Hypothalamus (tissue), 51 donors: ENCODE results near the gene ST6GALNAC2.
"Not testable (repeated sequence)": the region's sequence is repeated elsewhere in the genome, so short reads cannot be mapped to it uniquely, and the experiment has no call there.

Source experiments
- DNase-seq, 51 donors: peaks; one replicate each; lab custom pipeline; 2025; lab: John Stamatoyannopoulos, UW

ST6GALNAC2 gene

DNA sequence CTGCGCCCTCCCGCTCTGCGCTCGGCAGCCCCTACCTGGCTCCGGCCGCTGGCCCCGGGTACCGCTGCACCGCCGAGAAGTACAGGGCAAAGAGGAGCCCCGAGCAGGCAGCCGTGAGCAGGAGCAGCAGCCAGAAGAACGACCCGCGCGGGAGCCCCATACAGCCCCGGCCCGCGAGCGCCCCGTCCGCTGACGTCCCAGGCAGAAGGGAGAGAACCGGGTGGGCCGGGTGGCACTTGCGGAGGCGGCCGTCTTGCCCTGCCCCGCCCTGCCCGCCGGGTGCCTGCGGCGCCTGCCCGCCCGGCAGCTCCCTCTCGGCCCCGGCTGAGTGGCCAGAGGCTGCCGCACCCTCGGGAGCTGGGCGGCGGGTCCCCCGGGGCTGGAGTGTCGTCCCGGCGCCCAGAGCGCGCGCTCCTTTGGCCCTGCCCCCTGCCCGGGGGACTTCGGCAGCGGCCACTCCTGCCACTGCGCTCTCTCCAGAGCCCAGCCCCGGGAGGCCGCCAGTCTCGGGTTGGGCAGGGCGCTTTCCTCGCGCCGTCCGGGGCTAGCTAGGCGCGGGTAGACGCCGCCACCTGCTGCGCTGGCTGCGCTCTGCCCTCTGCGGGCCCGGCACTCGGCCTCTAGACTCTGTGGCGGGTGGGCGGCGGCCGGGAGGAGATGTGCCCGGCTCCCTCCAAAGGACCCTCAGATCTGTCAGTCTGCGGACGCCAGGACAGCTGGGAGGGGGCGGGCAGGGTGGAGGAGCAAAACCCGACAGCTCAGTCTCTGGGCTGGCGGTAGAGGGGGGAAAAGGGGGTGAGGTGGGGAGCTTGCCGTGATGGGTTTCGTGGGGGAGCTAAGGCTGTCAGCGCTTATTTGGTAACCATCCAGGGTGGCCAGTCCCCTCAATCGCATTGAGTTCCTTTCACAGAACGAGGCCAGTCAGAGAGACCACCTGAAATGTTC is at the start of gene ST6GALNAC2:
Gene ST6GALNAC2 (minus strand): TSS at position 212 of the 945 bp plus-strand sequence. CDS start 52 bp downstream, at position 160.
- DNase-seq, result peak in 24 of 51 donors; percentile 6 to 66 (median 31)

GRCh38 chr17:76635039-76635438 is 49.4 kb upstream of the ST6GALNAC2 start:
- DNase-seq, result no peak

- no peak for DNase-seq
These were observed 48.1 kb upstream of the ST6GALNAC2 start for GRCh38 chr17:76633628-76634328.

DNA sequence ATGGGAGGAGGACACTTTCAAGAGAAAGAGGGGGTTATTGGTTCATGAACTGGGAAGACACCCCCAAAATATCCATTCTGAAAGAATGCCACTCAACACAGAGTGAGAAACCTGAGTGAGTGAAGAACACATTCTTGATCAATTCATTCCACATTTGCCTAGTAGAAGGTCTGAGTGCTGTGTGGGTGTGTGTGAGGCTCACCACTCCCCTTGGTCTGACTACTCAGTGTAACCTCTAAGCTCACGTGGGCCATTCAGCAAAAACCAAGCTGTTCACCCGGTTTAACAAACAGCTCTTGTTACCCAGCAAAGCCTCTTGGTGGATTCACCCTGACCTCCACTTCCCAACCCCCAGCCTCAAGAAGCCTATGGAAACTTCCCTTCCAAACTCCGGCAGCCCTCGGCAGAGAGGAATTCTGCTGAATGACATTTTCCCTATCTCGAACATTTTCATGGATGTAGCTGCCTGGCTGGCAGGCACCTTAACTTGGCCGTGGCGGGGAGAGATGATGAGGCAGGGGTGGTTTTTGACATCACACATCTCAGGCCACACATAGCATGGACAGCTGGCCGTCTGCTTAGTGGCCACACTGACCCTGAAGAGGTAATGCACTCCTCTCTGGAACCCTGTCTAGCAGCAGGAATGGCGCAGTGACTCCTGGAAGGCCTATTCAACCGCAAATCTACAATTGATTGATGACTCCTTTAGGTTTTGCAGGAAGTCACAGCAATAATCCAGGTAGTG is 46.3 kb upstream of the ST6GALNAC2 start:
- DNase-seq, result no peak

DNA sequence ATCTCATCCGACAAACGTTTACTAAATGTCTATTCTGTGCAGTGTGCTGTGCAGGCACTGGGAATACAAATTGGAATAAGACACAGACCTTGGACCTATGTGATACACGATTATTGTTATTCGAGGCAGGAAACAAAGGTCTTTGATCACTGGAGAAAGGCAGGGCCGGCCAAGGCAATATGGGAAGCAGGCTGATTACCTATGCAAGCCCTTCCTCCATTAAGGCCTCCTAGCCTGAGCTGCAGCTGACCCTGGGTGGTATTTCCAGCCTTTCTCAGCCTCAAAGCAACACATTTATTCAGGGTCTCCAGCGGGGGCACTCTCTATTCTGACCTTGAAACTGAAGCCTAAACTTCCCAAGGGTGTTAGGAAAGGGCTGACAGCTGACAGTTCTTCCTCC is 44.5 kb upstream of the ST6GALNAC2 start:
- no peak for DNase-seq

DNA sequence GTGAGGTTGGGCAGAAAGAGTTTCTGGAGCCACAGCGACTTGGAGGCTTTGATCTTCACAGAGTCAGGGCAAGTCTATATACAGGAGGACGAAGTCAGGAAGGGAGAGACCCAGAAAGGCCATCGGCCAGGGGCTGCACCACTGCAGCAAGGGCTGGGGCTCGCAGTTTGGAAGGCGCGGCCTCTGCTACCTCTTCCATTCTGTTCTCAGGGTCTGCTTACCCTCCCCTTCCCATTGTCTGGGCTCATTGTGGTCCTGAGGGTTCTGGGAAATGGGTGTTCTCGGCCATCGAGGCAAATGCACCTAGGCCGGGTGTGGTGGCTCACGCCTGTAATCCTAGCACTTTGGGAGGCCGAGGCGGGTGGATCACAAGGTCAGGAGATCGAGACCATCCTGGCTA is 41.9 kb upstream of the ST6GALNAC2 start:
- DNase-seq, result no peak

GRCh38 chr17:76626442-76626841 is 40.8 kb upstream of the ST6GALNAC2 start:
- no peak for DNase-seq

- no peak for DNase-seq
These were observed 39.8 kb upstream of the ST6GALNAC2 start for GRCh38 chr17:76625496-76625895.

DNA sequence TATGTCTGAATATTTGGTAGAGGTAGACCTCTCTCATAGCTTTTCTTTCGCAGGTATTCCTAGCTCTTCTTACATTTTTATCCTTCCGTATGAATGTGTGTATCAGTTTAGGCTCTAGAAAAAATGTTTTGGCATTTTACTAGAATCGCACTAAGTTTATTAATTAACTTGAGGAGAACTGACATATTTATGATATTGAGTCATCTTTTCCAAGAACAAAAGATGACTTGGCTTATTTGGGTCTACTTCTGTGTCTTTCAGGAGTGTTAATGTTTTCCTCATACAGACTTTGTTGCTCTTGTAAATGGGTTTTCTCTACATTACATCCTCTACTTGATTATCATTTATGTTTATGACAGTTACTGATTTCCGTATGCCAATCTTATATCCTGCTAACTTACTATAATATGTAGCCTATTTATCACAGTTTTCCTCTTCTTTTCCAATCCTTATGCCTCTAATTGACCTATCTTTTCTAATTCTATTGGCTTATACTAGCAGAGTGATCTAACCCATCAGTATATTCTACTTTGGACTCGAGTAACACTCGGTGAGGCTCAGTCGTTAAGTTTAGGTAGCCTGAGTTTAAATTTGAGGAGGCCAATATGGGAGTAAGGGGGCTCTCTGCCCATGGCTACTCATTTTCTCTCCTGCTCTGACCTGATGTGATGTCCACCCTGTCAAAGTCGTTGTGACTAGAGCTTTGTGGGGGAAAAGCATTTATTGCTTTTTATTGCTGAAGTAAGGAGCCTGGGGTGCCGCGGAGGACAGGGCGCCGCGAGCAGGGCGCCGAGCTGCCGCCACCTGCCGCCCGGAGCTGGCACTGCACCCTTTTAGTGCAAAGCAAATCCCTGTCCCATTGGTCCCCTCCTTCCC is 37.8 kb upstream of the ST6GALNAC2 start:
- DNase-seq, result peak in 47 of 51 donors; percentile 2 to 79 (median 34)

GRCh38 chr17:76617838-76618237 is 32.2 kb upstream of the ST6GALNAC2 start:
- DNase-seq, result no peak

DNA sequence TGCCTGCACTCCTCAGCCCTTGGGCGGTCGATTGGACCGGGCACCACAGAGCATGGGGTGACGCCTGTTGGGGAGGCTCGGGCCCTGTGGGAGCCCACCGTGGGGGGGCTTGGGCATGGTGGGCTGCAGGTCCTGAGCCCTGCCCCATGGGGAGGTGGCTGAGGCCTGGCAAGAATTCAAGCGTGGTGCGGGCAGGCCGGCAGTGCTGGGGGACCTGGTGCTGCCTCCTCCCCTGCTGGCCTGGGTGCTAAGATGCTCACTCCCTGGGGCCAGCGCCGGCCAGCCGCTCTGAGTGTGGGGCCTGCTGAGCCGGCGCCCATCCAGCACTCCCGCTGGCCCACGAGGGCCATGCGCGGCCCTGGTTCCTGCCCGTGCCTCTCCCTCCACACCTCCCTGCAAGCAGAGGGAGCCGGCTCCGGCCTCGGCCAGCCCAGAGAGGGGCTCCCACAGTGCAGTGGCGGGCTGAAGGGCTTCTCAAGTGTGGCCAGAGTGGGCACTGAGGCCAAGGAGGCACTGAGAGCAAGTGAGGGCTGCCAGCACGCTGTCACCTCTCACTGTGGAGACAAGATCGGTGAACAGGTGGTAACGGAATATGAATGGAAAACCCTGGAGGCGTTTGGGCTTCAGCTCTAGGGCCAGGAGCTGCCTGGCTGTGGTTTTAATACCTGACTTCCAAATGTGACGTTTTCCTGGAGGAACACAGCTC is 29.4 kb upstream of the ST6GALNAC2 start:
- no peak for DNase-seq

DNA sequence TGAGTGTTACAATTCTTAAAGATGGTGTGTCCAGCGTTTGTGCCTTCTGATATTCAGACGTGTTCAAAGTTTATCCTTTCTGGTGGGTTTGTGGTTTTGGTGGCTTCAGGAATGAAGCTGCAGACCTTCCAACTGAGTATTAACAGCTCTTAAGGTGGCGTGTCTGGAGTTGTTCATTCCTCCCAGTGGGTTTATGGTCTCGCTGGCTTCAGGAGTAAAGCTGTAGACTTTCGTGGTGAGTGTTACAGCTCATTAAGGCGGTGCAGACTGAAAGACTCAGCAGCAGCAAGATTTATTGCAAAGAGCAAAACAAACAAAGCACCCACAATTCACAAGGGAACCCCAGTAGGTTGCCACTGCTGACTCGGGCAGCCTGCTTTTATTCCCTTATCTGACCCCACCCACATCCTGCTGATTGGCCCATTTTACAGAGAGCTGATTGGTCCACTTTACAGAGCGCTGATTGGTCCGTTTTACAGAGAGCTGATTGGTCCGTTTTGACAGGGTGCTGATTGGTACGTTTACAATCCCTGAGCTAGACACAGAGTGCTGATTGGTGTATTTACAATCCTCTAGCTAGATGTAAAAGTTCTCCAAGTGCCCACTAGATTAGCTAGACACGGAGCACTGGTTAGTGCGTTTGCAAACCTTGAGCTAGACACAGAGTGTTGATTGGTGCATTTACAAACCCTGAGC is 28.6 kb upstream of the ST6GALNAC2 start:
- not testable (repeated sequence) for DNase-seq

- no peak for DNase-seq
These were observed 27.6 kb upstream of the ST6GALNAC2 start for GRCh38 chr17:76612977-76613851.

DNA sequence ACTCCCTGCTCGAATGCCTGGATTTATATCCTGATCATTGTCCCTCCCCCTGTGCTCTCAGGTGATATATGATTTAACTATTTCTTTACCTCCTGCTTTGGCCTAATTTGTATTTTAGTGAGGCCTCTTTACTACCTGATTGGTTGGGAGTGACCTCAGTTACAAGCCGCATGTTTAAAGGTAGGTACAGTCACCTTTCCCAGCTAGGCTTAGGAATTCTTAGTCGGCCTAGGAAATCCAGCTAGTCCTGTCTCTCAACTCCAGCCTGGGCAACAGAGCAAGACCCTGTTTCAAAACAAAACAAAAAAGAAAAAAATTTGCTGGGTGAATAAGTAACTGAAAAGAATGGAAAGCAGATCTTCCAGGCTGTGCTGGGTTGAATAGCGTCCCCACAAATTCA is 26.8 kb upstream of the ST6GALNAC2 start:
- no peak for DNase-seq

DNA sequence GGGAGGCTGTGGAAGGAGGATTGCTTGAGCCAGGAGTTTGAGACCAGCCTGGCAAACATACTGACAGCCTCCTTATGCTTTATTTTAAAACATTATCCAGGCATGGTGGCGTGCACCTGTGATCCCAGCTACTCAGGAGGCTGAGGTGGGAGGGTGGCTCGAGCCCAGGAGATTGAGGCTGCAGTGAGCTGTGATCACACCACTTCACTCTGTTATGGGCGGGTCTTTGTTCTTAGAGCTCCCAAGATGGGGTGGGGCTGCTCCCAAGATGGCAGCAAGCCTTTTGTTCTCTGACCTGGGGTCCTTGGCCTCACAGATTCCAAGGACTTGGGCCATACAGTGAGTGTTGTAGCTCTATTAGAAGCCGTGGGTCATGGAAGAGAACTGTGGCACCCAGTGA is 26.1 kb upstream of the ST6GALNAC2 start:
- DNase-seq, result no peak

- not testable (repeated sequence) for DNase-seq
These were observed 25.6 kb upstream of the ST6GALNAC2 start for GRCh38 chr17:76611080-76611749.

DNA sequence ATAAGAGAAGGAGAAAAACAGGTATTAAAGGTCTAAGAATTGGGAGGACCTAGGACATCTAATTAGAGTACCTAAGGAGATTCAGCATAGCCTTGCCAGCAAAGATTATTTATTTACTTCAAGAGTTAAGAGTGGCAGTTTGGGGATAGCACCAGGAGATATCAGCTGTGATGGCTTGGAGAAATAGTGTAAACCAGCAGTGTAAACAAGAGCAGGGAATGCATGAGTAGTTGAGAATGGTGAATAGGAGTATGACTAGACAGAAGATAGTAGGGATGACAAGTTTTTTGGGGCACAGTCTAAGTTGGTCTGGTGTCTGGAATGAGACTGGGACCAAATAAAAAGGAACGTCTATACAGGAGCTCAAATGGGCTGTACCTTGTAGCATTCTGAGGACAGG is 21.0 kb upstream of the ST6GALNAC2 start:
- DNase-seq, result not testable (repeated sequence)
